Activated CD8-positive, alpha-beta memory T cell treated with anti-CD3 and anti-CD28 coated beads, Interleukin-2, amount 50 U/mL, for 48 hours (primary cell): ENCODE data around the gene TMEM59.
"Not testable (repeated sequence)": the region's sequence is repeated elsewhere in the genome, so short reads cannot be mapped to it uniquely, and the experiment has no call there.

ENCODE experiments used
- DNase-seq: peaks from one replicate; pipeline ENCODE4 v3.0.0-alpha.2; 2020

Gene TMEM59

GRCh38 chr1:54011316-54012007 is 41.5 kb downstream of the TMEM59 start:
- DNase-seq, result no peak

DNA sequence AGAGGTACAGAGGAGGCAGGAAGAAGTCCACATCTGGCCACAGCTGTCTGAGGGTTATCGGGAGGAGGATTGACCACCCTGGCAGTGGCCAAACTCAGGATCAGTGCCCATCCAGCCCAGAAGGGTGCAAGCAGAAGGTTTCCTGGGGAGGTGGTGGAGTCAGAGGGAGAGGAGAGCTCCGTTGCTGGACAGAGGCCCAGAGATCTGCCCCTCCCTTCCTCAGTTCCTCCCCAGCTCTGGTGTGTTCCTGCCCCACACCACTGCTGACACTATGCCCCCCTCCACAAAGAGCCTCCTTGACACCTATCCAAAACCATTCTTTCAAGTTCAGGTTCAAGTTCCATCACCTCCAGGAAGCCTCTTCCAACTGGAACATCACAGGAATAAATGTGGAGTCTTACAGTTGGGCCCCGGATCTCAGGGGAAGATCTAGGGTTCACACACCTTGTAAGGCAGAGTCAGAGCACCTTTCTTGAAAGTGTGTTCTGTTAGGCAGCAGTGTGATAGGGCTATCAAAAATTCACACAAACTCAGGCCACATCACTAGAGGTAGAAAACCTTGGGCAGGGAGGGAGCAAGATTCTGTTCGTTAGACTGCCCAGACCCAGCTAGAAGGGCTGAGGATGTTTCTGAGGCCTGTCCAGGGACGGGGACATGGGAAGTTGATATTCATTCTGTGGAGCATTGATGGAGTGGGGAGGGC is 42.4 kb downstream of the TMEM59 start:
- DNase-seq, result no peak

DNA sequence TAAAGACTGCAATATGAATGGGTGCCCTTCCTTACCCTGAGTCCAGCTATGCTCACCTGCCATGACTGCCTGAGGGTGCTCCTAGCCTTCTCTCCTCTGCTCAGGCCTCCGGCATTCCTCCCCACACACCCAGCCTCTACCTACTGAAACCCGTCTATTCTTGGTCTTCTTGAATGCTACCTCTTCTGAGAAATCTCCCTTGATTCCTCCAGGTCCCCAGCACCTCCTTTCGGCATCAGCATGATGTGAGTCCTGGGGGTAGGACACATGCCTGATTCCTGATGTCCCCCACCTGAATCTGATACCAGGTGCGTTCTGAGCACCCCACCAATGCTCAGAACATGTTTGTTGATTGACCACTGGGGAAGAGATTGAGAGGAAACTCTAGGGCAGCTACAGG is 43.6 kb downstream of the TMEM59 start:
- no peak for DNase-seq

GRCh38 chr1:54008876-54009275 is 44.1 kb downstream of the TMEM59 start:
- DNase-seq, result no peak

GRCh38 chr1:54007613-54008012 is 45.4 kb downstream of the TMEM59 start:
- no peak for DNase-seq

GRCh38 chr1:54006508-54006907 is 46.5 kb downstream of the TMEM59 start:
- DNase-seq, result no peak

- DNase-seq, result no peak
Measured at GRCh38 chr1:54004481-54005049, 48.4 kb downstream of the TMEM59 start.

GRCh38 chr1:54003750-54004480 is 49.1 kb downstream of the TMEM59 start:
- not testable (repeated sequence) for DNase-seq

- DNase-seq, result no peak
Measured at GRCh38 chr1:54003249-54003646, 49.8 kb downstream of the TMEM59 start.

DNA sequence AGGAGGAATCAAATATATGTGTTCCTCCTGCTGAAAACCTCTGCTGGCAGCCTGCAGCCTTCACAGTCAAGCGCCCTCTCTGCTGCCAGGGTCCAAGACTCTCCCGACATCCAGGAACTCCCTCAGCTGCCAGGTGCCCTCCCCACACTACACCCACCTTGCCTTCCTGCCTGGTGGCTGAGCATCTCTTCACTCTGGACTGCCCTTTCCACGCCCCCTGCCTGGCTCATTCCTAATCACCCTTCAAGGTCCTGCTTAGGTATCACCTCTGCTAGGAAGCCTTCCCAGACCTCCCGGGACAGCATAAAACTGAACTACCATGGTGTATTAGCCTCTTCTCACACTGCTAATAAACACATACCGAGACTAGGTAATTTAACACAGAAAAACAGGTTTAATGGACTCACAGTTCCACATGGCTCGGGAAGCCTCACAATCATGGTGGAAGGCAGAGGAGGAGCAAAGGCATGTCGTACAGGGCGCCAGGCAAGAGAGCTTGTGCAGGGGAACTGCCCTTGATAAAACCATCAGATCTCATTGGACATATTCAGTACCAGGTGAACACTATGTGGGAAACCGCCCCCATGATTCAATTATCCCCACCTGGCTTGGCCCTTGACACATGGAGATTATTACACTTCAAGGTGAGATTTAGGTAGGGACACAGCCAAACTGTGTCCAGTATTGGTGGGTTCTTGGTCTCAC is 50.3 kb downstream of the TMEM59 start:
- DNase-seq, result no peak

GRCh38 chr1:54001591-54001990 is 51.4 kb downstream of the TMEM59 start:
- DNase-seq, result no peak

GRCh38 chr1:53999920-54000319 is 53.1 kb downstream of the TMEM59 start:
- DNase-seq, result no peak

DNA sequence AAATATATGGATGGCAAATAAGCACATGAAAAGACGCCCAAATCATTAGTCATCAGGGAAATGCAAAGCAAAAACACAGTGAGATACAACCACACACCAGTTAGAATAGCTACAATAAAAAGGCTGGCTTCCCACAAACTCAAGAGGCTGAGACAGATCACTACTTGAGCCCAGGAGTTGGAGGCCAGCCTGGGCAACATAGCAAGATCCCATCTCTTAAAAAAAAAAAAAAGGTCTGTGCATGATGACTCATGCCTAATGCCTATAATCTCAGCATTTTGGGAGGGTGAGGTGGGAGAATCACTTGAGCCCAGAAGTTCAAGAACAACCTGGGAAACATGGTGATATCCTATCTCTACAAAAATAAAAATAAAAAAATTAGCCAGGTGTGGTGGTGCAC is 54.8 kb downstream of the TMEM59 start:
- DNase-seq, result no peak

- no peak for DNase-seq
Measured at GRCh38 chr1:53995683-53996082, 57.3 kb downstream of the TMEM59 start.

- DNase-seq, result not testable (repeated sequence)
Measured at GRCh38 chr1:53994516-53994915, 58.5 kb downstream of the TMEM59 start.

GRCh38 chr1:53992085-53992874 is 60.7 kb downstream of the TMEM59 start:
- DNase-seq, result no peak

DNA sequence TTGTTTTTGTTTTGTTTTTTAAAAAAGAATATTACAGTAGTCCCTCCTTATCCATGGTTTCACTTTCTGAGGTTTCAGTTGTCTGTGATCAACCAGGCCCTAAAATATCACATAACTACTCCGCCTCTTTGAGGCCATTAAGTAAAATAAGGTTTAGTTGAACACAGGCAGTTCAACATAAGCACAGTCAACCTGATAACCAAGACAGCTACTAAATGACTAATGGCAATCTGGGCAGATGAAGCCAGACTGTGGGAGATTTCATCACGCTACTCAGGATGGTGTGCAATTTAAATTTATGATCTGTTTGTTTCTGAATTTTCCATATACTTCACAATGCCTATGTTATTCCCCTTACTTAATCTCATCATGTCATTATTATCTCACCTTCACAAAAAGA is 65.1 kb downstream of the TMEM59 start:
- DNase-seq, result no peak

- no peak for DNase-seq
Measured at GRCh38 chr1:53986458-53986857, 66.5 kb downstream of the TMEM59 start.

DNA sequence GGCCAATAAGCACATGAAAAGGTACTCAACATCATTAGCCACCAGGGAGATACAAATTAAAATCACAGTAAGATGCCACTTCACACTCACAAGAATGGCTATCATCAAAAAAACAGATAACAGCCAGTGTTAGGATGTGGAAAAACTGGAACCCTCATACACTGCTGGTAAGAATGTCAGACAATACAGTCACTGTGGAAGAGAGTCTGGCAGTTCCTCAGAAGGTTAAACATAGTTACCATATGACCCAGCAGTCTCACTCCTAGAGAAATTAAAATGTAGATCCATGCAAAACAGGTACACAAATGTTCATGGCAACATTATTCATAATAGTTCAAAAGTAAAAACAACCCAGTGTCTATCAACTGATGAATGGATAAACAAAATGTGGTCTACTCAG is 68.3 kb downstream of the TMEM59 start:
- no peak for DNase-seq

DNA sequence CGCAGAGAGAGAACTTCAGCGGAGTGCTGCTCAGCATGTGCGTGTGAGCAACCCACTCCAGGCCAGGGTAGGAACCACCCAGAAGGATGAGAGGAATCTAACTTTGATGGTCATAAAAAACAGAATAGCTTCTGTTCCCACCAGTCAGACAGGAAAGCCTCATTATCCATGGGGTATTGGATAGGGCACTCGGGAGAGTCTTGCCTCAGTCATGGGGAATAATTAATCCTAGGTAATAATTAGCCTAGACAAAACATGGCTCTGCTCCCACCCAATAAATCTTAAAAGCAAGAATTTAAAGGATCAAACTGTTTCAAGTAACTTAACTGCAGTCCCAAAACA is 70.3 kb downstream of the TMEM59 start:
- no peak for DNase-seq

- DNase-seq, result no peak
Measured at GRCh38 chr1:53982034-53982762, 70.8 kb downstream of the TMEM59 start.

GRCh38 chr1:53981220-53981619 is 71.8 kb downstream of the TMEM59 start:
- no peak for DNase-seq
